ENCODE results near the gene SIX3.

DNA sequence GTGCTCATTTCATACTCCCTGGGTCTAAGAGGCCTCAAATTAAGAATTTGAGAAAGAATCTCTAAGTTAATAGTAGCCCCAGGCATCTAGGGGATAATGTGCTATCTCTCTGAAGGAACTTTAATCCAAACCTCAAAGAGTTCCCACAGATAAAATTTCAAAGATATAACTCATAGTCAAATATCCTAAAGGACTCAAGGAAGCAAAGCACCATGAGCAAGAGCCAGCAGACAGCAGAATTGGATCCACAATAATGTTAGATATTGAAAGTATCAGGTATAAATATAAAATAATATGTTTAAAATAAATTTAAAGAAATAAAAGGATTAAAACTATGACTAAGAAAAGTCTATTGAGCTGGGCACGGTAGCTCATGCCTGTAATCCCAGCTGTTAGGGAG lies 31.7 kb upstream of the SIX3 start:
- TF ChIP-seq, protein P1, sequence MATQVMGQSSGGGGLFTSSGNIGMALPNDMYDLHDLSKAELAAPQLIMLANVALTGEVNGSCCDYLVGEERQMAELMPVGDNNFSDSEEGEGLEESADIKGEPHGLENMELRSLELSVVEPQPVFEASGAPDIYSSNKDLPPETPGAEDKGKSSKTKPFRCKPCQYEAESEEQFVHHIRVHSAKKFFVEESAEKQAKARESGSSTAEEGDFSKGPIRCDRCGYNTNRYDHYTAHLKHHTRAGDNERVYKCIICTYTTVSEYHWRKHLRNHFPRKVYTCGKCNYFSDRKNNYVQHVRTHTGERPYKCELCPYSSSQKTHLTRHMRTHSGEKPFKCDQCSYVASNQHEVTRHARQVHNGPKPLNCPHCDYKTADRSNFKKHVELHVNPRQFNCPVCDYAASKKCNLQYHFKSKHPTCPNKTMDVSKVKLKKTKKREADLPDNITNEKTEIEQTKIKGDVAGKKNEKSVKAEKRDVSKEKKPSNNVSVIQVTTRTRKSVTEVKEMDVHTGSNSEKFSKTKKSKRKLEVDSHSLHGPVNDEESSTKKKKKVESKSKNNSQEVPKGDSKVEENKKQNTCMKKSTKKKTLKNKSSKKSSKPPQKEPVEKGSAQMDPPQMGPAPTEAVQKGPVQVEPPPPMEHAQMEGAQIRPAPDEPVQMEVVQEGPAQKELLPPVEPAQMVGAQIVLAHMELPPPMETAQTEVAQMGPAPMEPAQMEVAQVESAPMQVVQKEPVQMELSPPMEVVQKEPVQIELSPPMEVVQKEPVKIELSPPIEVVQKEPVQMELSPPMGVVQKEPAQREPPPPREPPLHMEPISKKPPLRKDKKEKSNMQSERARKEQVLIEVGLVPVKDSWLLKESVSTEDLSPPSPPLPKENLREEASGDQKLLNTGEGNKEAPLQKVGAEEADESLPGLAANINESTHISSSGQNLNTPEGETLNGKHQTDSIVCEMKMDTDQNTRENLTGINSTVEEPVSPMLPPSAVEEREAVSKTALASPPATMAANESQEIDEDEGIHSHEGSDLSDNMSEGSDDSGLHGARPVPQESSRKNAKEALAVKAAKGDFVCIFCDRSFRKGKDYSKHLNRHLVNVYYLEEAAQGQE (IDR thresholded peaks at IDR 0.05; ENCODE audit: insufficient replicate concordance, low read depth), result no peak
- TF ChIP-seq CTCF (IDR thresholded peaks at IDR 0.05; ENCODE audit: insufficient read depth, low read length), result no peak

All from HL-60 (cell line).